H1 (cell line): ENCODE data around the gene ACKR3. TPM values are rescaled to one million over a fixed set of nuclear protein-coding genes. Genes with fewer than 3 reads are reported as not detected.

Experiments
- CTCF ChIP-seq, 3 experiments: IDR thresholded peaks; 1 replicate in 2 of 3; 2 replicates in 1 of 3; pipeline versions ENCODE4 v1.5.1 to v1.6.1; 2011; ENCODE audit warnings: low read length in 3 of 3, mild to moderate bottlenecking in 3 of 3, inconsistent platforms in 2 of 3, low read depth in 1 of 3, moderate library complexity in 1 of 3; ENCODE audit not compliant: insufficient read depth in 1 of 3; ENCODE audit errors: control extremely low read depth in 1 of 3
- TEAD4 ChIP-seq: IDR thresholded peaks from 2 replicates; pipeline ENCODE4 v1.6.1; 2012; ENCODE audit warnings: low read depth, low read length, inconsistent platforms, mixed read lengths
- polyA plus RNA-seq, 7 experiments: library from polyadenylated mRNA; depleted of rRNA in 3 of 7; stranded (reverse) in 5 of 7; unstranded in 2 of 7; fragments of >200 nt in 5 of 7; fragments of 200-250 nt in 2 of 7; gene quantifications; 1 replicate in 5 of 7; 2 replicates in 1 of 7; 4 replicates in 1 of 7; pipeline versions ENCODE4 v1.2.1 to v1.2.3, GENCODE V29; 2011 to 2013; ENCODE audit warnings: missing spikeins in 2 of 7, mixed read lengths in 2 of 7
- total RNA-seq: library from RNA; stranded (reverse); fragmentation: NEBNext Ultra II Directional; extraction: Animal tissue kit (Norgen Biotek cat#: 25700); gene quantifications from 2 replicates; pipeline ENCODE4 v1.2.1, GENCODE V29; 2021

ACKR3 gene
- total and polyA plus RNA-seq, 2 of the 8 experiments (the other 6 are each of a cell fraction or from before 2014, with no cell fraction given): 1.4 to 24.4 TPM

- TF ChIP-seq TEAD4: no peak
- TF ChIP-seq CTCF (IDR thresholded peaks at IDR 0.05; ENCODE audit: control extremely low read depth in 1 of 3, insufficient read depth in 1 of 3, low read depth in 1 of 3, low read length in 3 of 3): no peak
These were observed 8.1 kb downstream of the ACKR3 start (continued) for GRCh38 chr2:236577481-236578410.
